T-helper 9 cell (primary cell): ENCODE data around the gene LPP.

Experiments used
- DNase-seq: peaks from one replicate; pipeline ENCODE4 v3.0.0-alpha.2; 2020

LPP gene

GRCh38 chr3:188198001-188198400 lies 44.0 kb downstream of the LPP start:
- no peak for DNase-seq

GRCh38 chr3:188198760-188199327 lies 44.9 kb downstream of the LPP start:
- DNase-seq: no peak

- no peak for DNase-seq
Observed at GRCh38 chr3:188199386-188199785, 45.4 kb downstream of the LPP start.

GRCh38 chr3:188200481-188200880 lies 46.5 kb downstream of the LPP start:
- DNase-seq: no peak

- no peak for DNase-seq
Observed at GRCh38 chr3:188202358-188203138, 48.6 kb downstream of the LPP start.

GRCh38 chr3:188204526-188204925 lies 50.6 kb downstream of the LPP start:
- DNase-seq: no peak

GRCh38 chr3:188205992-188206416 lies 52.0 kb downstream of the LPP start:
- DNase-seq: no peak

- DNase-seq: no peak
Observed at GRCh38 chr3:188206787-188207186, 52.8 kb downstream of the LPP start.

GRCh38 chr3:188207941-188208515 lies 54.1 kb downstream of the LPP start:
- DNase-seq: no peak

- no peak for DNase-seq
Observed at GRCh38 chr3:188208516-188208981, 54.6 kb downstream of the LPP start.

- DNase-seq: no peak
Observed at GRCh38 chr3:188209034-188209433, 55.1 kb downstream of the LPP start.

- DNase-seq: no peak
Observed at GRCh38 chr3:188209740-188210139, 55.8 kb downstream of the LPP start.

GRCh38 chr3:188211476-188211875 lies 57.5 kb downstream of the LPP start:
- no peak for DNase-seq

- DNase-seq: no peak
Observed at GRCh38 chr3:188212308-188212969, 58.5 kb downstream of the LPP start.

- no peak for DNase-seq
Observed at GRCh38 chr3:188214442-188214841, 60.5 kb downstream of the LPP start.

GRCh38 chr3:188215129-188215528 lies 61.2 kb downstream of the LPP start:
- DNase-seq: no peak

GRCh38 chr3:188217011-188217463 lies 63.1 kb downstream of the LPP start:
- no peak for DNase-seq

- no peak for DNase-seq
Observed at GRCh38 chr3:188217726-188218125, 63.8 kb downstream of the LPP start.

GRCh38 chr3:188218603-188219002 lies 64.6 kb downstream of the LPP start:
- no peak for DNase-seq

- DNase-seq: no peak
Observed at GRCh38 chr3:188219147-188219546, 65.2 kb downstream of the LPP start.

GRCh38 chr3:188220097-188220788 lies 66.3 kb downstream of the LPP start:
- DNase-seq: no peak

GRCh38 chr3:188220988-188221818 lies 67.2 kb downstream of the LPP start:
- no peak for DNase-seq
